IPS-NIHi7 (cell line): ENCODE results near the gene ACTL6A.
"Not testable (repeated sequence)": the region's sequence is repeated elsewhere in the genome, so short reads cannot be mapped to it uniquely, and the experiment has no call there.

ENCODE experiments used
- DNase-seq: peaks from one replicate; pipeline ENCODE4 v3.0.0; 2012; ENCODE audit warnings: mixed read lengths; ENCODE audit errors: extremely low spot score

The ACTL6A gene

DNA sequence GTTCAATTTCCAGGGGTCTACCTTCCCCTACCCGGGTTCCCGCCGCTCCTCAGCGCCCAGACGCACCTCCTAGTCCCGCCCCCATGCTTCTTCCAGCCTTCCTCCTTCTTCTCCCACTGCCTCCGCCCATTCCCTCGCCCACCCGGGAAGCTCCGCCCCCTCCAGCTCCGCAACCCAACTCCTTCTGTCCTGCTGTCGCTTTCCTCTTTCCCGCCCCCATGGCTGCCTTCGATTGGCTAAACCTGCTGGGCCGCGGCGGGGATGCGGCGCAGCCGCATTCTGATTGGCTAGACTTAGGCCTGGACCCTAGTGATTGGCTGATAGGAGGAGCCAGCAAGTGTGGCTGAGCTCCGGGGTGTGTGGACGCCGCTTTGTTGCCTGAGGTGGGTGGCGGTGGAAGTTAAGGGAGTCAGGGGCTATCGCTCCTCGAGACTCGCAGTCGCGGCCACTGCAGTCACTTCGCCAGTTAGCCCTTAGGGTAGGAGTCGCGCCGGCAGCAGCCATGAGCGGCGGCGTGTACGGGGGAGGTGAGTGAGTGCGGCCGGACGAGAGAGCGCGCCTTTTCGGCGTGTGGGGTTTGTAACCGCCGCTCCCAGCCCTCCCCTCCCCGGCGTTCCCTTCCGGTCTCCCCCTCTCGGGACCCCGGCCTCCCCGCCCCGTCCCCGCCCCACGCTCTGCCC is at the start of gene ACTL6A:
TSS of gene ACTL6A (plus strand) at position 336 of the 680 bp plus-strand sequence. CDS start at position 503, 167 bp downstream.
- DNase-seq = peak; percentile 99

GRCh38 chr3:179513862-179514261 is 48.9 kb upstream of the ACTL6A start:
- no peak for DNase-seq

GRCh38 chr3:179516461-179517251 is 46.1 kb upstream of the ACTL6A start:
- DNase-seq = not testable (repeated sequence)

GRCh38 chr3:179526482-179526881 is 36.2 kb upstream of the ACTL6A start:
- no peak for DNase-seq

DNA sequence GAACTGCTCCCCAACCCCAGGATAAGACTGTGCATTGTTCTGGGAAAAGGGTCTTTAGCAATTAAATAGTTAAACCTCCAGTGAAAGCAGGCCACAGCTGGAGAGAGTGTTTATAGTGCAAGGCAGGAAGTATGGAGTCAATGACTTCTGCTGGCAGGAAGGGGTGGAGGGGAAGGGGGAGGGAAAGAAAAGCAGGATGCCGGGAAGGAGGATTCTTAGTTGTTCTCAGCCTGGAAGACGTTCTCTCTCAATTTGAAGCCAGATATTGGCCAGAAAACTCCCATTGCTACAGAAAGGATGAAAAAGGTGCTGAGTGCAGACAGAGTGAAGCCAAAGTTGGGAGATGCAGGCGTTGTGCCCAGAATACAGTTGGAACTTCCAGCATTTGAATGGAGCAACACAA is 35.7 kb upstream of the ACTL6A start:
- DNase-seq = peak; percentile 83

GRCh38 chr3:179528772-179529171 is 34.0 kb upstream of the ACTL6A start:
- DNase-seq = no peak

DNA sequence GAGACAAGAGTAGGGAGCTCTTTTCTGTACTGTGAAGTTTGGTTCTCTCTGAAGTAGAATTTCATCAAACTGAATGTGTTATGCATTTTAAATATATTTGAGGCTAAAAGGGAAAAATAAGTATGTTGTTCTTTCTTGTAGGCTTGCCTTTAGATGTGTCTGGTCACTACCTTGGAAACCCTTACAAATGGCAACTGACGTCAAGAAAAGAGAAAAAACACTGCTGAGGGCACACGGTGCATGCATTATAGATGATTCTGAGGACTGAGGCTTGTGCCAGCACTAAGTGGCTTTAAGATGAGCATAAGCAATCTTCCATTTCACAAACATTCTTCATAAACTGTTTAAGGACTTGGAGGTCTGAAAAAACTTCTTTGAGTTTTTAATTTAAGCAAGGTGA is 31.1 kb upstream of the ACTL6A start:
- DNase-seq = no peak

DNA sequence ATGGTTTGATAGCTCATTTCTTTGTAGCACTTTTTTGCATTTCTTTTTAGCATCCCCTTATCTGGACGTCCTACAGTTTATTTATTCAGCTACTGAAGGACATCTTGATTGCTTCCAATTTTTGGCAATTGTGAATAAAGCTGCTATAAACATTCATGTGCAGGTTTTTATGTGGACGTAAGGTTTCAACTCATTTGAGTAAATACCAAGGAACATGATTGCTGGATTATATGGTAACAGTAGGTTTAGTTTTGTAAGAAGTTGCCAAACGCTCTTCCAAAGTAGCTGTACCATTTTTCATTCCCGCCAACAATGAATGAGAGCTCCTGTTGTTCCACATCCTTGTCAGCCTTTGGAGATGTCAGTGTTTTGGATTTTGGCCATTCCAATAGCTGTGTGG is 29.5 kb upstream of the ACTL6A start:
- no peak for DNase-seq

DNA sequence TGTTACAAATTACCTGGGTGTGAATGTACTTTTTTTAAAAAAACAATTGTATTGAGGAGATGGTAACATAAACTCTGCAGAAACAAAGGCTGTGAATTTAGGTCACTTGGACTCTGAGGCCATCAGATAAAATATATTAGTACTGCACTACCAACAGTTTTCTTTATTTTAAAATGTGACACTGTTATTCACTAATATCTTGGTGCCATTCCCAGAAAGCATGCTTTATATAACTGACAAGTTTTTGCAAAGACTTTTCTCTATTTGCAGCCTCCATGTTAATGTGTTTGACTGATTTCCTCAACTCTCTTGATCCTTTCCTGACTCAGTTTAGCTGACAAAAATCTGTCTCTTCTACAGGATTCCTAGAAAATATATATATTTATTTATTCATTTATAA is 26.5 kb upstream of the ACTL6A start:
- DNase-seq = no peak

DNA sequence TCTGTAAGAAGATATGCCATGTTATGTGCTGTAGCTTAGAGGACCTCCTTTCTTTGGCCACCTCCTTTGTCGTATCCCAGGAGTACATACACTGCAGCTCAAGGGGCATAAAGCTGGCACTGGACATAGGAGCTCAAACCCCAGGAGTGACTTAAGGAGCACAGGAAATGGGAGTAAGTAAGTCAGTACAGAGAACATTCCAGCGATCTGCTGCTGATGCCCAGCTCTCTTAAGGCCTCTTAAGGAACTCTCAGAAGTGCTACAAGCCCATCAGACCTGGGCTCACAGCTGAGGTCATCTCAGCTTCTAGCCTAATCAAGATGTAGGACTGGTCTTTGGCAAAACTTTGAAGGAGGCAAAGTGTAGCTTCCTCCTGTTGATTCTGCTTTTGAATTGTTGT is 21.6 kb upstream of the ACTL6A start:
- DNase-seq = no peak

DNA sequence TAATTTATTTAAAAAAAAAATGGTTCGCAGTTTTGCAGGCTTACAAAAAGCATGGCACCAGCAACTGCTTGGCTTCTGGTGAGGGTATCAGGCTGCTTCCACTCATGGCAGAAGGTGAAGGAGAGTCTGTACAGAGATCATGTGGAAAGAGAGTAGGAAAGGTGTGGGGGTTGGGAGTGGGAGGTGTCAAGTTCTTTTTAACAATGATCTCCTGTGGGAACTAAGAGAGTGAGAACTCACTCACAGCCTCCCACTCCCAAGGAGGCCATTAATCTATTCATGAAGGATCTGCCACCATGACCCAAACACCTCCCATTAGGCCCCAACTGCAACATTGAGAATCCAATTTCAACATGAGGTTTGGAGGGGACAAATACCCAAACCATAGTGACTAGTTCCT is 21.1 kb upstream of the ACTL6A start:
- DNase-seq = no peak

GRCh38 chr3:179542375-179542774 is 20.4 kb upstream of the ACTL6A start:
- no peak for DNase-seq

- DNase-seq = no peak
Measured at GRCh38 chr3:179544981-179545645, 17.6 kb upstream of the ACTL6A start.

DNA sequence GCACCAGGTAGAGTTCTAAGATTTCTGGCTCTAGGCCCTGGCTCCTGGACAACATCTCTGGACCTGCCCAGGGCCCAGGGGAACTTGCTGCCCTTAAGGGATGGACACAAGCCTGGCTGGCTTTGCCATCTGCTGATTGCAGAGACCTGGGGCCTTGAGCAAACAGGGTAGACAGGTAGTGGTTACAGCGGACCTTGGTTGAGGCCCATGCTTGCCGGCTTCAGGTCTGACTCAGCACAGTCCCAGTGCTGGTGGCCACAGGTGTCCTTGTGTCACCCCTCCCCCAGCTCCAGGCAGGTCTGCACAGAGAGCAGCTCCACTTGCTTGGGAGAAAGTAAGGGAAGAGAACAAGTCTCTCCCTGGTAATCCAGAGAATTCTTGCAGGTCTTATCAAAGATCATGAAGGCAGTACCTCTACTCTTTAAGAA is 15.9 kb upstream of the ACTL6A start:
- no peak for DNase-seq

DNA sequence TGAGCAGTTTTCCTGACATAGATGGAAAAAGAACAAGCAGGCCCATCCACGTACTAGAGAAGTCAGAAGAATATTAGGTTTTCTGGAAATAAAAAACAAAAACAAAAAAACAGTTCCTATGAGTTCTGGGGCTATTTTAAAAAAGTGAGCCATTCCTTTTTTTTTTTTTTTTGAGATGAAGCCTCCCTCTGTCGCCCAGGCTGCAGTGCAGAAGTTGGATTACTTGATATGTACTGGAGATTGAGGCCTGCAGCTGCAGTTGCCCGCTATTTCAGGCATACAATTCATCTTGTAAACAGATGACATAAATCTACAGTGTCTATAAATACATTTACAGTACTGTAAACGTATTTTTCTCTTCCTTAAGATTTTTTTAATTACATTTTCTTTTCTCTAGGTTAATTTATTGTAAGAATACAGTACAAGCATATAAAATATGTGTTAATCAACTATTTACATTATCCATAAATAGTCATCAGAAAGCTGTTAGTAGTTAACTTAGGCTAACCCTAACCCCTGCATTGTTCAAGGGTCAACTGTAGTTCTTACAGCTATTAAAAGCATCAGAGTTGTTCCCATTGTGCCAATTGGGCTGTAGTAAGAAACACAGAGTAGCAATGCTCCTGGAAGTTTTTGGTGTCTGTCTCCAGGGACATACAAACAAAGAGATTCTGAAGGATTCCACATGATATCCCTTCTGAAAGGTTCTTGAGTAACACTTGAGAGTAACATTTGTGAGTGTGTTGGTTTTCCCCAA is 11.2 kb upstream of the ACTL6A start:
- no peak for DNase-seq

DNA sequence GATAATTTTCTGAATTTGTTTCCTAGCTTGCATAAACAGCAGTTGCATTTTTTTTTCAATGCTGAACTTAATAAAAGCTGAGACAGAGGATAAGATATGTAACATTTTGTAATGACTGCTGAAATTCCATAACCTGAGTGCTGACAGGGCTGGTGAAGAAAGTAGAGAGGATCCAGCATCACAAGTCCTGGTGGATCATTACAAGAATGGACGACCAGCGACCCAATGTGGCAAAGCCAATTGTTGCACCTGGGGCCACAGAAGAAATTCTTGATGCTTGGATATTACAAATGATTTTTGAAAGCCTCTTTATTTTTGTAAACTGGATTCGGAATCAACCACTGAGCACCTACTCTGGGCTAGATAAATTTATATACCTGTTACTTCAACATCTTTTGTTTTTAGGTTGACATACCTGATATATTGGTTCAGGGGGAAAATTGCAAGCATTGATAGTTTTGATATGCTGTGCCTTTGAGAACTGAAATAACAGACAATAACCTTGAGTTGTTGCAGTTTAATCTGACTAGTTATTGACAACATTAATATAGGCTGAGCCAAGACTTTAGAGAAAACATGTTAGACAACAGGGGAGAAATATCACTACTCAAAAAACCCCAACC is 3.9 kb upstream of the ACTL6A start:
- DNase-seq = peak; percentile 67

DNA sequence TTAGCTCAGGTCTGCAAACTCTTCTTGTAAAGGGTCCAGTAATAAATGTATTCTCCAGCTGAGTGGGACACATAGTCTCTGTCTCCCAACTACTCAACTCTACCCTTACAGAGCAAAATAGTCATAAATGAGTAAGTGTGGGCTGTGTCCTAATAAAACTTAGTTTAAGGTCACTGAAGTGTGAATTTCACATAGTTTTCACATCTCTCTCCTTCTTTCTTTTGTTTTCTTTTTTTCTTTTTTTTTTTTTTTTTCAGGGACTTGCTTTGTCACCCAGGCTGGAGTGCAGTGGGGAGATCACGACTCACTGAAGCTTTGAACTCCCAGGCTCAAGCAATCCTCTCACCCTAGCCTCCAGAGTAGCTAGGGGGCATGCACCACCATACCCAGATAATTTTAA is 1.9 kb upstream of the ACTL6A start:
- no peak for DNase-seq

DNA sequence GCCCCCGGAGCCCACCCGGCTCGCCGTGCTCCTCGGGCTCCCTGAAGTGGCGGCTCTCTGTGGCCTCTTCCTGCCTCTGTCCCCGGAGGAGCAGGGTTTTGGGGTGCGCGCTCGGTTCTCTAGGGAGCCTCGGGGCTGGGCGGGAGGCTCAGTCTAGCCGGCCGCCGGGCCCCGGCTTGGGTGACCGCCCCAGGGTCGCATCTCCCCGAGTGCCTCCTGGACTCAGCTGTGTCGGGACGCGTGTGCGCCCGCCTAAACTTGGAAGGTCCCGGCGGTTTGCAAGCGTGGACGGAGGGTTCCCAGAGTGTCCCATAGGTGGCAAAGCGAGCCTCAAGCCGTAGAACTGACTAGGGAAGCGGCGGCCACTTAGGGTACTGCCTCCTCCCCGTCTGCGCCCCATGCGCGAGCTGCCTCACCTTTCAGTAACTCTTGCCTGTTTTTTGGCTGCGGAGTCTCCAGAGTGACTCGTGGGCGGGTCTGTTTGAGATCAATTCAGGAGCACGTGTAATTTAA is 601 bp downstream of the ACTL6A start:
- peak; percentile 68 for DNase-seq

DNA sequence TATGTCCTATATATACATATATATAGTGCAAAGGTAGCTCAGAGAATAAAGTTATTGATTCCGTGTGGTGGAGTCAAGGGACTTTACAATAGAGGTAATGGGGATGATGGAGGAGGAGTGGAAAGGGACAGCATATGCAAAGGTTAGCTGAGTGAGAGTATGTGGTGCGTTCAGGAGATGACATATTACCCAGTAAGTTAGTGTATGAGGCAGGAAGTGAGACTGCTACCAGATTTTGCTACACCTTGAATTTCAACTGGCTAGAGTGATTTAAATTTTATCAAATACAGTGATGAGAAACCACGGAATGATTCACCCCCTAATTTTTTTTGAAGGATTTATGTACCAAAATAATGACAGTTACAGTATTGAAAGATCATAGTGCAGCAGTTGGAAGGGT is 2.8 kb downstream of the ACTL6A start:
- no peak for DNase-seq

- DNase-seq = no peak
Measured at GRCh38 chr3:179580992-179581391, 18.3 kb downstream of the ACTL6A start.

DNA sequence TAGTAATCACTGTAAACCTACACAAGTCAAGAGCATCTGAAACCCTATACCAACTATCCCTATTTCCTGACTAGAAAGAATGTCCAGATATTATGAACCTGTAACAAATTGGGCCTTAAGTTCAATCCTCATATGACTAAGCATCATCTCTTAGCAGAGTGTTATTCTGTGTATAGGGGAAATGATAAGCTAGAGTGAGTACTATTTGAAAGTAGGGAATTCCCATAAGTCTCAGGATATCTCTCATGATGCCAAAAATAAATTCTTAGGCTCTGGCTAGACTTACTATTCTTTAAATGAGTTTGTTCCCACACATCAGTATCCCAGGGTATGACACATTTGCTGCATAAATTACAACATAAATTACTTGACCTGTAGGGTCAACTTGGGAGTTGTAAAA is 26.4 kb downstream of the ACTL6A start:
- DNase-seq = no peak
